Muscle of leg (tissue), 11 donors: ENCODE data around the gene LOX. TPM values are rescaled to one million over a fixed set of nuclear protein-coding genes. Genes with fewer than 3 reads are reported as not detected.

Experiments
- DNase-seq: peaks from one replicate; pipeline ENCODE4 v3.0.0; 2013
- H3K27ac ChIP-seq: one replicate; pipeline ENCODE4 v1.5.1; 2013; ENCODE audit warnings: mild to moderate bottlenecking, low read length, control low read depth
- H3K27me3 ChIP-seq: one replicate; pipeline ENCODE4 v1.6.1; 2013; ENCODE audit warnings: low read length; ENCODE audit not compliant: control insufficient read depth, insufficient read depth
- H3K36me3 ChIP-seq: one replicate; pipeline ENCODE4 v1.6.1; 2013; ENCODE audit warnings: low read length; ENCODE audit not compliant: control insufficient read depth, insufficient read depth
- H3K4me1 ChIP-seq: one replicate; pipeline ENCODE4 v1.6.1; 2013; ENCODE audit warnings: low read length; ENCODE audit not compliant: control insufficient read depth, insufficient read depth
- H3K4me3 ChIP-seq: one replicate; pipeline ENCODE4 v1.5.1; 2013; ENCODE audit warnings: low read length, control low read depth
- H3K9me3 ChIP-seq: replicated peaks from 2 replicates; pipeline ENCODE4 v1.6.1; 2013; ENCODE audit warnings: low read depth, low read length; ENCODE audit not compliant: control insufficient read depth
- WGBS: methylation state at CpG from one replicate; pipeline ENCODE4 v1.1.5; 2013; ENCODE audit warnings: missing lambda C conversion rate; ENCODE audit not compliant: insufficient coverage; 5-methylcytosine and 5-hydroxymethylcytosine counted together
- polyA plus RNA-seq, 8 donors: library from polyadenylated mRNA; unstranded; fragments of 120-200 nt; gene quantifications; one replicate each; pipeline versions ENCODE4 v1.2.1 to v1.2.3, GENCODE V29; 2013; ENCODE audit warnings: inconsistent platforms in 1 of 8, low replicate concordance in 1 of 8; ENCODE audit not compliant: insufficient read length in 8 of 8, insufficient read depth in 1 of 8
- total RNA-seq: library from RNA; stranded (reverse); fragments of 120-200 nt; gene quantifications from one replicate; pipeline ENCODE4 v1.2.4, GENCODE V29; 2013

LOX gene
- total and polyA plus RNA-seq, 9 donors = 26.6 to 139 (median 51.9) TPM

- no CpG with 5 or more reads among the region's 1 CpG for WGBS
- no peaks in the 10 kb centered on the region for H3K4me1 ChIP-seq
- H3K27ac ChIP-seq = no peak overlapping the region
These were observed 5.5 kb upstream of the LOX start for GRCh38 chr5:122083535-122083934.

GRCh38 chr5:122081541-122081940 is 3.5 kb upstream of the LOX start:
- no peak for DNase-seq
- no peaks in the 10 kb centered on the region for H3K9me3 ChIP-seq
- H3K27ac ChIP-seq = no peak overlapping the region
- no peak overlapping the region for H3K4me3 ChIP-seq
- no peaks in the 10 kb centered on the region for H3K36me3 ChIP-seq
- H3K4me1 ChIP-seq = peaks cover 12% of the 10 kb centered on the region
- peaks cover 13% of the 10 kb centered on the region for H3K27me3 ChIP-seq
- WGBS = no CpG with 5 or more reads among the region's 2 CpGs

More at GRCh38 chr5:122083535-122083934, 5.5 kb upstream of the LOX start:
- no peaks in the 10 kb centered on the region for H3K9me3 ChIP-seq
- H3K36me3 ChIP-seq = no peaks in the 10 kb centered on the region
- DNase-seq = no peak
- H3K27me3 ChIP-seq = no peaks in the 10 kb centered on the region
- H3K4me3 ChIP-seq = no peak overlapping the region

- DNase-seq = peak; percentile 75
- H3K4me1 ChIP-seq = peaks cover 13% of the 10 kb centered on the region
- no peaks in the 10 kb centered on the region for H3K9me3 ChIP-seq
- peaks cover 14% of the 10 kb centered on the region for H3K27me3 ChIP-seq
- peak overlapping the region; percentile 57 for H3K4me3 ChIP-seq
- peak overlapping the region; percentile 94 for H3K27ac ChIP-seq
- H3K36me3 ChIP-seq = no peaks in the 10 kb centered on the region
- under 1% methylated on average over 78 of the region's 78 CpGs for WGBS
These were observed 518 bp downstream of the LOX start for GRCh38 chr5:122077366-122078115.

GRCh38 chr5:122076669-122077365 is 1.2 kb downstream of the LOX start:
- Histone ChIP-seq H3K4me3 (peak overlapping the region; percentile 57), H3K36me3 (no peaks in the 10 kb centered on the region), H3K27me3 (peaks cover 14% of the 10 kb centered on the region), H3K4me1 (peaks cover 13% of the 10 kb centered on the region), H3K9me3 (no peaks in the 10 kb centered on the region), H3K27ac (peak overlapping the region; percentile 94)
- WGBS = under 1% methylated on average over 35 of the region's 43 CpGs
- DNase-seq = peak; percentile 91

- peak overlapping the region; percentile 94 for H3K27ac ChIP-seq
- WGBS = no CpG with 5 or more reads among the region's 2 CpGs
- DNase-seq = peak; percentile 36
- H3K27me3 ChIP-seq = peaks cover 14% of the 10 kb centered on the region
- H3K9me3 ChIP-seq = no peaks in the 10 kb centered on the region
- peaks cover 13% of the 10 kb centered on the region for H3K4me1 ChIP-seq
- peak overlapping the region; percentile 57 for H3K4me3 ChIP-seq
- no peaks in the 10 kb centered on the region for H3K36me3 ChIP-seq
These were observed 2.0 kb downstream of the LOX start for GRCh38 chr5:122076050-122076461.

GRCh38 chr5:122073864-122074263 is 4.2 kb downstream of the LOX start:
- H3K4me1 ChIP-seq = peaks cover 13% of the 10 kb centered on the region
- DNase-seq = no peak
- H3K9me3 ChIP-seq = no peaks in the 10 kb centered on the region
- H3K27ac ChIP-seq = no peak overlapping the region
- H3K36me3 ChIP-seq = no peaks in the 10 kb centered on the region
- WGBS = 100% methylated on average over 2 of the region's 3 CpGs
- peaks cover 14% of the 10 kb centered on the region for H3K27me3 ChIP-seq
- H3K4me3 ChIP-seq = no peak overlapping the region

GRCh38 chr5:122073018-122073417 is 5.0 kb downstream of the LOX start:
- Histone ChIP-seq H3K36me3 (no peaks in the 10 kb centered on the region), H3K4me3 (no peak overlapping the region), H3K27ac (no peak overlapping the region), H3K4me1 (peaks cover 11% of the 10 kb centered on the region), H3K27me3 (peaks cover 10% of the 10 kb centered on the region), H3K9me3 (no peaks in the 10 kb centered on the region)
- peak; percentile 65 for DNase-seq
- no CpG with 5 or more reads among the region's 2 CpGs for WGBS

GRCh38 chr5:122067390-122067789 is 10.7 kb downstream of the LOX start:
- WGBS = 45% methylated on average over 1 of the region's 1 CpG
- Histone ChIP-seq H3K4me3 (no peak overlapping the region), H3K4me1 (no peaks in the 10 kb centered on the region), H3K9me3 (no peaks in the 10 kb centered on the region), H3K27ac (no peak overlapping the region), H3K27me3 (no peaks in the 10 kb centered on the region), H3K36me3 (no peaks in the 10 kb centered on the region)
- DNase-seq = peak; percentile 46

- Histone ChIP-seq H3K36me3 (no peaks in the 10 kb centered on the region), H3K9me3 (no peaks in the 10 kb centered on the region), H3K27me3 (no peaks in the 10 kb centered on the region), H3K27ac (no peak overlapping the region), H3K4me1 (no peaks in the 10 kb centered on the region), H3K4me3 (no peak overlapping the region)
- DNase-seq = no peak
- no CpG with 5 or more reads among the region's 3 CpGs for WGBS
These were observed 13.1 kb downstream of the LOX start for GRCh38 chr5:122064992-122065391.

- no peaks in the 10 kb centered on the region for H3K27me3 ChIP-seq
- H3K4me1 ChIP-seq = no peaks in the 10 kb centered on the region
- no CpG with 5 or more reads among the region's 1 CpG for WGBS
- no peaks in the 10 kb centered on the region for H3K36me3 ChIP-seq
- H3K27ac ChIP-seq = no peak overlapping the region
- H3K4me3 ChIP-seq = no peak overlapping the region
- H3K9me3 ChIP-seq = no peaks in the 10 kb centered on the region
- DNase-seq = no peak
These were observed 14.2 kb downstream of the LOX start for GRCh38 chr5:122063836-122064235.
